HG03520 (cell line): ENCODE results near the gene TNFRSF11A.

Experiments
- ATAC-seq: cut with Tn5 transposase; IDR thresholded peaks from one replicate; pipeline ENCODE4 v1.9.1; 2021; ENCODE audit warnings: mild to moderate bottlenecking, moderate library complexity; ENCODE audit not compliant: unreplicated experiment

TNFRSF11A gene

DNA sequence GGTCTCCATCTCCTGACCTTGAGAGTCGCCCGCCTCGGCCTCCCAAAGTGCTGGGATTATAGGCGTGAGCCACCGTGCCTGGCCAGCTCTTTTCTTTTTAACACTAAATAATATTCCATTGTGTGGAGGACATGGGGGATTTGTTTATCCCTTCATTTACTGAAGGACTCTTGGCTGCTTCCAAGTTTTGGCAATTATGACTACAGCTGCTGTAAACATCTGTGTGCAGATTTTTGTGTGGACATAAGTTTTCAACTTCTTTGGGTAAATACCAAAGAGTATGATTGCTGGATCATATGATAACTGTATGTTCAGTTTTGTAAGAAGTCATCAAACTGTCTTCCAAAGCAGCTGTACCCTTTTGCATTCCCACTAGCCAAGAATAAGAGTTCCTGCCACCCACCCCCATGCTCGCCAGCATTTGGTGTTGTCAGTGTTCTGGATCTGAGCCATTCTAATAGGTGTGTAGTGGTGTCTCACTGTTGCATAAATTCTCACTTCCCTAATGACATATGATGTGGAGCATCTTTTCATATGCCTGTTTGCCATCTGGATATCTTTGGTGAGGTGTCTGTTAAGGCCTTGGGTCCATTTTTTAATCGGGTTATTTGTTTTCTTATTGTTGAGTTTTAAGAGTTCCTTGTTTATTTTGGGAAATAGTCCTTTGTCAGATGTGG is 52.2 kb downstream of the TNFRSF11A start:
- no peak for ATAC-seq

DNA sequence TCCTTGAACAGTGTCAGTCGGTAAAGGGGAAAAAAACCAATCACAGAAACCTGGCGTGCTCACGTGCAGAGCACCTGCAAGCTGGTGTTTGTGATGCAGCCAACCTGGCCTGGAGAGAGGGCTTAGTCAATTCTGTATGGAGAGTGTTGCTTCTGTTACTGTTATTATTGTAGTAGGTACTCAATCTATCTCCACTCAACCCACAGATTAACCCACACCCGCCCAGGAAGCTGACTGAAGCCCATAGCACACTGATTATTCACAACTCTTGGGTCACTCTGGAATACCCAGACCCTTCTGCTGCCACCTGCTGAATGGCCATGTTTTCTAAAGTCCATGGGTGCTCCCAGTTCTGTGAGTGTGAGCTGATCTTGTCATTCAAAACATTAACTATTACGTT is 53.9 kb downstream of the TNFRSF11A start:
- ATAC-seq = no peak

DNA sequence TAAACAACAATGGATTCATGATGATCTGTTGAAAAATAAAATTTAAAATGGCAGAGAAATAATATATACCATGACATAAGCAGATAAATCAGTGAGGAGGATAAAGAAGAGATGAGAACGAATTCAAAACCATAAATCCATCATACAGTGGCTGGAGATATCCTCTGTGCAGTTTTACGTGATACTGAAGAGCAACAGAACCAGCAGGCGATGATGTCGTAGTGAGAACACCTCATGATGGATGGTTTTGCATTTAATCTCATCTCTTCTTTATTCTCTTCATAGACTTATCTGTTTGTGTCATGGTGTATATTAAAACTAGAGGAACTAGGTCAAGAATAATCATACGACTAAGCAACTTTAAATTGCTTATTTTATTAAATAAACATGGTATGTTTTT is 56.3 kb downstream of the TNFRSF11A start:
- no peak for ATAC-seq

DNA sequence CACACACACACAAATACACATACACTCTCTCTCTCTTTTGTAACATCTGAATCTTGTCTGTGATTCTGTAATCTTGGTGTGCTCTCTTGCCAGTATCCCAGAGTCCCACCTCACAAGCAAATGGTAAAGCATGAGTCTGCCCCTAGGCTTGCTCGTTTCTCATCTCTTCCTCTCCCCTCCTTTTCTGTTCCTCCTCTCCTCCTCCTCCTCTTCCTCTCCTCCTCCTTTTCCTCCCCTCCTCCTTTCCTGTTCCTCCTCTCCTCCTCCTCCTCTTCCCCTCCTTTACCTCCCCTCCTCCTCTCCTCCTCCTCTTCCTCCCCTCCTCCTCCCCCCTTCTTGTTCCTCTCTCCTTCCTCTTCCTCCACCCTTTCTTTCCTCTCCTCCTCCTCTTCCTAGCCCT is 59.0 kb downstream of the TNFRSF11A start:
- ATAC-seq = no peak

DNA sequence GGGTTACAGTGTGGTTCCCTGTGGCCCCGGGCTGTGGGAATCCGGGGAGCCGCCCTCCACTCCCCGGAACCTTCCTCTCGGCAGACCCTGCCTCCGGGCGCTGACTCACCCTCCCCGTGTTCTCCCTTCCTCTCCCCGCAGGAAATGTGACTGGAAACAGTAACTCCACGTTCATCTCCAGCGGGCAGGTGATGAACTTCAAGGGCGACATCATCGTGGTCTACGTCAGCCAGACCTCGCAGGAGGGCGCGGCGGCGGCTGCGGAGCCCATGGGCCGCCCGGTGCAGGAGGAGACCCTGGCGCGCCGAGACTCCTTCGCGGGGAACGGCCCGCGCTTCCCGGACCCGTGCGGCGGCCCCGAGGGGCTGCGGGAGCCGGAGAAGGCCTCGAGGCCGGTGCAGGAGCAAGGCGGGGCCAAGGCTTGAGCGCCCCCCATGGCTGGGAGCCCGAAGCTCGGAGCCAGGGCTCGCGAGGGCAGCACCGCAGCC is 59.5 kb downstream of the TNFRSF11A start:
- no peak for ATAC-seq

DNA sequence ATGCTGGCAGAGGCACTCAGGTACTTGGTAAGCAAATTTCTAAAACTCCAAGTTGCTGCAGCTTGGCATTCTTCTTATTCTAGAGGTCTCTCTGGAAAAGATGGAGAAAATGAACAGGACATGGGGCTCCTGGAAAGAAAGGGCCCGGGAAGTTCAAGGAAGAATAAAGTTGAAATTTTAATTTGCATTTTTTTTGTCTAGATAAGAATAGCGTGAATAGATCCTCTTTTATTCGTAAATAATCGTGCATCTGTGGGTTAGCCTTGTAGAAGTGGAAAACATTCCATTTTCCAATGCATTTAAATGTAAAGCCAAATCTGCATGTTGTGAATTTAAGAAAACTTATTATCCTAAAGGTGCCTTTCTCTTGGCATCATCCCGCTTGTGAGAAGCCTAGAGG is 61.0 kb downstream of the TNFRSF11A start:
- ATAC-seq = no peak

DNA sequence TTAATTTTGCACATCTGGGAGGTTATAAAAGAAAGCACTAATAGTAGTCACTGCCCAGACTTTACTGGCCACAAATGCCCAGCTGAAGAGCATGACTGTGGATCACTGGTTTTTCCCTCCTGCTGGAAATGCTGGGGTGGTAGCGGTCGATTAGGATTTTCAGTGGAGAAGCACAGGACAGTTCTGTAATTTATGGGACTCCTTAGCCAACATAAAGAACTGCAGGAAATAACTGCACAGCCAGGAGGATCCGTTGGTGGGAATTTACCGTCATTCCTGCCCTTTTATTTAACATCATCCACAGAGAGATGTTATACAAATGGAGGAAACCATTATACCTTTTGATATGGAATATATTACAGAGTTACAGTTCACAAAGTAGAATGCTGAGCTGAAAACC is 61.5 kb downstream of the TNFRSF11A start:
- ATAC-seq = no peak

DNA sequence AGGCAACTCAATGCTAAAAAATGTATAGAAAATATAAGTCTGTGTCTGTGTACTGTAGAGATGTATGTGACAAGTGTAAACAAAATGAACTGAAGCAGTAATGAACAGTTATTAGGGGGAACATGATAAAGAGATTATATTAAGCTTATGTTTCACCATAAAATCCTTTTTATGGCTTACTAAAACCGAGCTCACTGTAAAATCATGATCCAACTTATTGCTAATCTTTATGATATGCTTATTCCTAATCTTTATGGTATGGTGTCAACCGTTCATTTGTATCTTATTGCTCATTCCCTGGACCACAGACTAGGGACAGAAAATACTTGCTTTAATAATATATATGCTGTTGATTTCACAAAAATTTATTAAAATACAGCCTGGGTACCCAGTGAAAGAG is 62.1 kb downstream of the TNFRSF11A start:
- no peak for ATAC-seq

DNA sequence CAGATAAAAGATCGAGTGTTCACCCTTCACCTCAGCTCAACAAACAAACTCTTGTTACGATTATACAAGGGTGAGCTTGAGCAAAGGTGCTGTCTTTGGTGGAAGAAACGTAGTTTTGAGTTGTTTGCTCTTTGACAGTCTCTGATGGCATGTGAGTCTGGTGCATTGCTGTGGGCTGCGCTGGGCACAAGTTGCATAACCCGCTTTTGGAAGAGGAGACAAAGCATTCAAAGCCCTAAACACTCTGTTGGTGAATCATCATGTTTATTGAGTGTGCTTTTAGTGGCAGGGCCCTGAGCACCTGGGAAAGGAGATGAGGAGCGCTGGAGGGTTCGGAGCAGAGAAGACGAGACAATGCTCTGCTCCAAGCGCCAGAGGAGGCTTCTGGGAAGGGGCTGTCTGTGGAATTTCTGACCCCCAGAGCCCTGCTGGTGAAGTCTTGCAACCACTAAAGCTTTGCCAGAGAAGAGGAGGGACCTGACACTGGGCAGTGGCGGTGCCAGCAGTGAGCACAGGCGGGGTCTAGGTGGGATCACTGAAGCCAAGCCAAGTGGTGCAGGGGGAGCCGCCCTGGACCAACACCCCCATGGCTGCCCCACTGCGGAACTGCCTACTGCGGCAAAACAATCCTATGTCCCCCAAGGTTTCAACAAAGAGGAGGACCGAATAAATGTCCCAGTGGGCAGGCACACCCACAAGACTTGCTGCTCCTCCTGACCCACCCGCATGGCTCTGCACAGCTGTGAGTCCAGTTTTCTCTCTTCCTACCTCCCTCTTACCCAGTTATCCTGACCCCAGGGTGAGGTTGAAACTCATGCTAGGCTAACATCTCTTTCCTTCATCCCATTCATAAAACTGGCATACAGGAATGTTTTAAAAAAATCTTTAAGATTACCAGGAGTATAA is 64.0 kb downstream of the TNFRSF11A start:
- no peak for ATAC-seq

DNA sequence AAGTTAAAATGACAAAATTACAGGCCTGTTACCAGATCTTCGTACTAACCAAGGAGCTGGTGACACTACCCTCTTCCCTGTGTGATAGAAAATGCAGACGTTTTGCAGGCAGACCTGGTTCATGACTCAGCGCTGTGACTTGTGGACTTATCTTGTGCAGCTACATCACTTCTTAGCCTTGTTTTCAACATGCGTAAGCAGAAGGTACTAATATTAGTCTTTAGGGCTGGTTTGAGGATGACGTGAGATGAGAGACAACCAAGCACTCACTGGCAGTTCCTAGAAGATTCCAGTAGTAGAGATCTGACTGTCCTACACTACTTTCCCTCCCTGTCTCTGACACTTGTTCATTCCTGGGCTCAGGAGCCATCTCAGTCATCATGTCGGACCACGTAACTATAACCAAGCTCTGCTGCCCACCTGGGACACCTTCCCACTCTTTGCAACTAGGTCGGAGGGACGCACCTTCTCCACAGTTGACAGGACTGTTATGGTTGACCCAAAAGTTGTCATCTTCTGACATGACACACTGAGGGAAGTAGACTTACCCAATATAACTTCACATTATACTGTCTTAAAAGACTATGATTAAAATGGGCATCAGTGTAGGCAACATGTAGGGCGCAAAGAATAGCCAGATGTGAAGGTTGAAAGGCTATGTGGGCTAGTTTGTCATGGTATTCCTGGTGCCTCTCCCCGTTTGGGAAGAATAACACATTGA is 64.8 kb downstream of the TNFRSF11A start:
- ATAC-seq = no peak

DNA sequence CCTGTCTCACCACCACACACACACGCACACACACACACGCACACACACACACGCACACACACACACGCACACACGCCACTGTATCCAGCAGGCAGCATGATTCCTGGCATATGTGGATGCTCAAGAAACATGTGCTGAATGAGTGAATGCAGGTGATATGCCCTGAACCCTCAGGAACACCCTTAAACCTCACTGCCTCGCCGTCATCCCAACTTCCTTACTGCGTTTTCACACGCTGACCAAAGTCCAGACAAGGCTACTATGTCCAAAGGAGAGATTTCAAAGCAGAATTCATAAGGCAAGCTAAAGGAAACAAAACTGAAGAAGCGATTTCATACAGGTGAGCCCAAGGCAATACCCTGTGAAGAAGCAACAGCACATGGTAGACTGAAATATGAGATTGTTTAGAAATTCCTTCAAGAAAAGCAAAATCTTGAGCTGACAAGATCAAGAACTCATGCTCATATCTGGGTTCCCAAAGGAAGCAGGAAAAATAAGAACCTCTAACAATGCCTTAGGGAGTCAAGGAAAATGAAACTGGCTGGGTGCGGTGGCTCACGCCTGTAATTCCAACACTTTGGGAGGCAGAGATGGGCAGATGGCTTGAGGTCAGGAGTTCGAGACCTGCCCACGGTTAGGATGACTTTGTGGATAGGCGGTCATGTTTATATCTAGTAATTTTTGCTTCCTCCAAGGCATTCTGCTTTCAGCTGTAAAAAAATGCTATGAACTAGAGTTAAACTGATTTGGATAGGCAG is 69.1 kb downstream of the TNFRSF11A start:
- no peak for ATAC-seq

DNA sequence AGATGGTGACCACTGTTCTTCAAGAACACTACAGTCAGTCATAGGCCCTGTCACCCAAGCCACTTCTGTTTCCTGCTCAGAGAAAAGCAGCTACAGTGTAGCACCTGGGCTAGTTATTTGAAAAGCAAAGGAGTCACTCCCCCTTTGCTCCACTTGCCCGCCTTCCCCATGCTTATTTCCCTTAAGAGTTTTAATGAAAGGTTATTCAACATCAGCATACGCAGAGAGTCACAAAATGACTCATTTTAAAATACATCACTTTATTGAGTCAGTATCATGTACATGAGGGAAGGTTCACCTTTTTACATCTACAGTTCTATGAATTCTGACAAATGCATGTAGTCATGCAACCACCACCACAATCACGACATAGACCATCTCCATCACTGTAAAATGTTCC is 71.3 kb downstream of the TNFRSF11A start:
- ATAC-seq = no peak

DNA sequence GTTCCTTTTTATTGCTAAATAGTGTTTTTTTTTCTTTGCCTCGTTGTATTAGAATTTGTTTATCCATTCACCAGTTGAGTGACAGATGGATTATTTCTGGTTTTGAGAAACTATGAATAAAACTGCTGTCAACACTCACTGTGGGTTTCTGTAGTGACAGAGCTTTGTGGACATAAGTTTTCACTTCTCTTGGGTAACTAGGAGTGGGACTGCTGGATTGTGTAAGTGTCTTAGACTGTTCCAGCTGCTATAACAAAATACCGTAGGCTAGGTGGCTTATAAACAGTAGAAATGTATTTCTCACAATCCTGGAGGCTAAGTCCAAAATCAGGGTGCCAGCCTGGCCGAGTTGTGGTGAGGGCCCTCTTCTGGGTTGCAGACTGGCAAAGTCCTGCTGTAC is 71.9 kb downstream of the TNFRSF11A start:
- ATAC-seq = no peak

DNA sequence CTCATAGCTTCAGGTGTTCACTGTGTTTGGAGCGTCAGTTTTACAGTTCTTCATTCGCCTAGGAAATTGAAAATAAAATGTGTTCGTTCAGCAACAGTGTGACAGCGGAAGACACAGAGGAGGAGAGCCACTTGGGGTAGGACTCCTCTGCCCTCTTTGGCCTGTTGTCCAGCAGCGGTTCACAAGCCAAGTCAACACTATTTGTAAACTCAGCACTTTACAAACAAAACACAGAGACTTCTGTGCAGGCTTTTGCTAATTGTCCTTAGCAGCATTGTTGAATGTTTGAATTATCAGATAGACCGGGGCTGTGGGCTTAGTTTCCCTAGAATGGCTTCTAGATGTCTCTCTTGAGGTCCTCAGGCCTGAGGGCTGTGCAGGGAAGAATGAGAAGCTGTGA is 73.2 kb downstream of the TNFRSF11A start:
- ATAC-seq = no peak

DNA sequence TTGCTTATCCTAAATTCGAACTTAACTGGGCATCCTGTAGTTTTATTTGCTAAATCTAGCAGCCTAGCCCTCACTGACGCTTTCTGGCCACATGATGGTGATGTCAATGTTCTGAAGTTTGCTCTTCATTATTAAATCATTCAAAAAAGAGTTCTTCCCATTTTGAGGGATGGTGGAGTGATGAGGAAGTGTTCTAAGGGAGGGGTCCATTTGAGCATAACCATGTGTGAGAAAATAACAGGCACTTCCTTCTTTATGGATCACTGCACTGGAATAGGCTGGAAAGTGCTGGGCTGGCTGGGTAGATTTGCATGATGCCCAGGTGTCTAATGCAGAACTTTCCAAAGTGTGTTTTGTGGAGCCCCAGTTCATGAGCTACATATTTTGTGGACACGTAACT is 74.2 kb downstream of the TNFRSF11A start:
- ATAC-seq = no peak

DNA sequence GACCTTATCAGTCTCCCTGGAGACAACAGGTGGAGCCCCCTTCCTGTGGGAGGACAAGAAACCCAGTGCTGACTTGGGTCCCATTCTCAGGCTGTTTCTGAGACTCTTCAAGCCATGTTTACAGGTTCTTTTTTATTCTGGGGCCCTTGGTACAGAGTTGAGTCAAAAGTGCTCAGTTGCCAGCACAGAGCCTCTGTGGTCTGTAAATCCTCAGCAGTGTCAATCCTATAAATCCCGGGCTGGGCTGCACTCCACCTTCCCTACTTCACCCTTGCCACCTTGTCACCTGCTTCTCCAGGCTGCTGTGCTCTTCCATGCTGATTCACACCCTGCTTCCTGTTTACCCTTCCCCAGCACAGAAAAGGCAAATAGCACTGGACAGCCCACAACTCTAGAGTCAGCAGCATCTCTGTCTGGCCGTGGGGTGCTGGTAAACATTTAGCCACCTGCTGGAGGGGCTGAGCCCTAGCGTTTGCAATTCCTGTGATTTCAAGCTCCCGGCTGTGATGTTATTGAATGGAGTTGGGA is 74.7 kb downstream of the TNFRSF11A start:
- ATAC-seq = no peak

DNA sequence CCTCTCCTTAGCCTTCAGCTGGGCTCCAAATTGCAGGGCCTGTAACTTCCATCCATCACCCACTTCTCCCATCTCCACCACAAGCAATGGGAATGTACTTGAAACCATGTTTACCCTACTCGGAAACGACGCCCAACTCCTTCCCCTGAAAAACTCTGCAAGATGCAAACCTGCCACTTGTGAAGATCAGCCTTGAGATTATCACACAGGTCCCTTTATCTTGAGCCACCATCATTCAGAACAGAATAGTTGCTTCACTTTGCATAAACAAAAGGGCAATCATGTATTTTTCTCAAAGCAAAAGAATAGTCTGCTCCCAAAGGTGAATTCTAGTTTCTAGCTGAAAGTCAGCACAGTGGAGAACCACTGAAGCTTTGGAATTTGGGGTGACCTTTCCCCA is 75.8 kb downstream of the TNFRSF11A start:
- ATAC-seq = no peak

DNA sequence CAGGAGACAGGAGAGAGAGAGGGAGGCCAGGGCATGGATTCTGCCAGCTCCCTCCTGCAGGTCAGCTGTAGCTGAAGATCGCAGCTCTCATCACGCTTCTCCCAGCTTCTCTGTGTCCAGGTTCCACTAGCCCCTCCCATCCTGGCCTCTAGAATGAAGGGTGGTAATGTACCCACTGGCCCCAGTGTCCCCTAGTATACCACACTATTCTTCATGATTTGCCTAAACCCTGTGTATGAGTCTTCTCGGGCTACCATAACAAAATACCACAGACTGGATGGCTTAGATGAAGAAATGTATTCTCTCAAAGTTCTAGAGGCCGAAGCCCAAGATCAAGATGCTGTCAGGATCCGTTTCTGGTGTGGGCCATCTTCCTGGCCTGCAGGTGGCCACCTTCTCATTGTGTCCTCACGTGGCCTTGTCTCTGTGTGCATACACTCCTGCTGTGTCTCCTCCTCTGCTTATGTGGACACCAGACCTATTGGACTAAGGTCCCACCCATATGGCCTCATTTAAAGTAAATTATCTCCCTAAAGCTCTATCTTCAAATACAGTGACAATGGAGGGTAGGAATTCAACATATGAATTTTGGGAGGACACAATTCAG is 77.3 kb downstream of the TNFRSF11A start:
- no peak for ATAC-seq

DNA sequence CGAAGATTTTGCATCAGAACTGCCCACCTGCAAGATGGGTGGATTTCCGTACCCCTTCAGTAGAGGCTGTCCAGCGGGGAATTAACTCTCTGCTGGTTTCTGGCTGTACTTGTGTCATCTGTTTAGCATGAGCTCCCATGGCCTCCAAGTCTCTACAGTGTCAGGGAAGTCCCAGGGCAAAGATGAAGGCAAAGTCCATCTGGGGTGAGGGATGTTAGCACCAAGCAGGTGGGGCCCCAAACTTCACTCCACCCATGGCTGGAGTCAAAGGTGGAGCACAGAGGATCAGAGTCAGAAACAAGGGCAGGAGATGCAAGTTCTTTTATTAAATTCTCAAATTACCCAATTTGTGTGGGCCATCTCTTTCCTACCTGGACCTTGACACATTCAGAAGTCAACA is 78.0 kb downstream of the TNFRSF11A start:
- no peak for ATAC-seq

DNA sequence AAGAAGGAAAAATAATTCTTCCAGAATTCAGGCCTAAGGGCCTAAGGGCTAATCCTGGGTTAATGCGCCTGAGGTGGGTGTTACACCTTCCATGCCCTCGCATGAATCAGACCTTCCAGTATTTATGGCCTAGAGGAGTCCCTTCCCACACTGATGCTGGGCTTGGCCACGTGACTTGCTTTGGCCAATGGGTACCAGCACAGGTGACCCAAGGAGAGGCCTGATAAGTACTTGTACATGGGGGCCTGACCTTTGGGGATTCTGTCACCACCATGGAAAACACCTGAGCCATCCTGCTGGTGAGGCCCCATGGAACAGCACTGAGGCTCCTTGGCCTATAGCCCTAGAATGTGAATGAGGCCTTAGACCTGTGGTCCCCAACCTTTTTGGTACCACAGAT is 79.8 kb downstream of the TNFRSF11A start:
- ATAC-seq = no peak
